NCI-H2196 (cell line): ENCODE data around the gene ADGRL3.
"Not testable (repeated sequence)": the region's sequence is repeated elsewhere in the genome, so short reads cannot be mapped to it uniquely, and the experiment has no call there.

Source experiments
- DNase-seq: peaks from one replicate; lab custom pipeline; 2025; ENCODE audit not compliant: unreplicated experiment; lab: John Stamatoyannopoulos, UW

The ADGRL3 gene

GRCh38 chr4:61716426-61716825 lies 516.3 kb downstream of the ADGRL3 start:
- DNase-seq = no peak

GRCh38 chr4:61723492-61723891 lies 523.4 kb downstream of the ADGRL3 start:
- no peak for DNase-seq

GRCh38 chr4:61727286-61727685 lies 527.2 kb downstream of the ADGRL3 start:
- DNase-seq = no peak

GRCh38 chr4:61734409-61734808 lies 534.3 kb downstream of the ADGRL3 start:
- no peak for DNase-seq

GRCh38 chr4:61739887-61740286 lies 539.8 kb downstream of the ADGRL3 start:
- no peak for DNase-seq

- no peak for DNase-seq
These were observed 540.8 kb downstream of the ADGRL3 start for GRCh38 chr4:61740886-61741285.

- no peak for DNase-seq
These were observed 541.4 kb downstream of the ADGRL3 start for GRCh38 chr4:61741327-61742096.

- no peak for DNase-seq
These were observed 550.7 kb downstream of the ADGRL3 start for GRCh38 chr4:61750810-61751209.

GRCh38 chr4:61752617-61753016 lies 552.5 kb downstream of the ADGRL3 start:
- DNase-seq = no peak

GRCh38 chr4:61753739-61754138 lies 553.6 kb downstream of the ADGRL3 start:
- no peak for DNase-seq

GRCh38 chr4:61756937-61757336 lies 556.8 kb downstream of the ADGRL3 start:
- not testable (repeated sequence) for DNase-seq

GRCh38 chr4:61757983-61758382 lies 557.9 kb downstream of the ADGRL3 start:
- DNase-seq = not testable (repeated sequence)

- not testable (repeated sequence) for DNase-seq
These were observed 558.5 kb downstream of the ADGRL3 start for GRCh38 chr4:61758596-61758995.

- DNase-seq = not testable (repeated sequence)
These were observed 559.1 kb downstream of the ADGRL3 start for GRCh38 chr4:61759245-61759644.

- not testable (repeated sequence) for DNase-seq
These were observed 559.8 kb downstream of the ADGRL3 start for GRCh38 chr4:61759885-61760284.

- DNase-seq = no peak
These were observed 560.7 kb downstream of the ADGRL3 start for GRCh38 chr4:61760820-61761219.

- DNase-seq = no peak
These were observed 562.8 kb downstream of the ADGRL3 start for GRCh38 chr4:61762722-61763627.

- no peak for DNase-seq
These were observed 563.6 kb downstream of the ADGRL3 start for GRCh38 chr4:61763682-61764081.

- DNase-seq = not testable (repeated sequence)
These were observed 564.0 kb downstream of the ADGRL3 start for GRCh38 chr4:61764090-61764489.

GRCh38 chr4:61769444-61770167 lies 569.5 kb downstream of the ADGRL3 start:
- DNase-seq = not testable (repeated sequence)

GRCh38 chr4:61770456-61770855 lies 570.3 kb downstream of the ADGRL3 start:
- no peak for DNase-seq
